Activated CD4-positive, CD25-positive, alpha-beta regulatory T cell (primary cell): ENCODE results near the gene RANBP2.

Experiments
- DNase-seq, 4 experiments: peaks; one replicate each; lab custom pipeline; 2025; lab: John Stamatoyannopoulos, UW

Gene RANBP2

DNA sequence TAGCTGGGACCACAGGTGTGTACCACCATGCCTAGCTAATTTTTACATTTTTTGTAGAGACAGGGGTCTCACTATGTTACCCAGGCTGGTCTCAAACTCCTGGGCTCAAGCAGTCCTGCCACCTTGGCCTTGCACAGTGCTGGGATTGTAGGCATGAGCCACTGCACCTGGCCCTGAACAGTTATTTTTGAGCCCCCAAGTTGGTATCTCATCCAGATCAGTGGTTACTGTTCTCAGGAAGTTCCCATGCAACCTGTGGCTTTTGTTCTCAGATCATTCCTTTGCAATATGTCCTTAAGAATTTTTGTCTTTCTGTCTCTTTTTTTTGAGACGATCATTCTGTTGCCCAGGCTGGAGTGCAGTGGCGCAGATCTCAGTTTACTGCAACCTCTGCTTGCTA is 59.6 kb downstream of the RANBP2 start:
- DNase-seq = no peak

DNA sequence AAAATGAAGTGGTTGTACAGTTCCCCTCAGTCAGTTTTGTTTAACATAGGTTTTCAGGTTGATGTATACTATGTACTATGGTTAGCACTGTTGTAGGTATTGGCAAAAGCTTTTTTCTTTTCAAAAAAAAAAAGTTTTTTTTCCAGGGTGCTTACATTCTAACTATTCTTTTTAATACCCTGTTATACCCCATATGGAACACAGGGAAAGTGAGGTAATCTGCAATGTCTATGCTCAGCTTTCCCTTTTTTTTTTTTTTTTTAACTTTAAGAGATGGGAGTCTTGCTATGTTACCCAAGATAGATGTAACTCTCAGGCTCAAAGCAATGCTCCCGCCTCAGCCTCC is 66.7 kb downstream of the RANBP2 start:
- no peak for DNase-seq

DNA sequence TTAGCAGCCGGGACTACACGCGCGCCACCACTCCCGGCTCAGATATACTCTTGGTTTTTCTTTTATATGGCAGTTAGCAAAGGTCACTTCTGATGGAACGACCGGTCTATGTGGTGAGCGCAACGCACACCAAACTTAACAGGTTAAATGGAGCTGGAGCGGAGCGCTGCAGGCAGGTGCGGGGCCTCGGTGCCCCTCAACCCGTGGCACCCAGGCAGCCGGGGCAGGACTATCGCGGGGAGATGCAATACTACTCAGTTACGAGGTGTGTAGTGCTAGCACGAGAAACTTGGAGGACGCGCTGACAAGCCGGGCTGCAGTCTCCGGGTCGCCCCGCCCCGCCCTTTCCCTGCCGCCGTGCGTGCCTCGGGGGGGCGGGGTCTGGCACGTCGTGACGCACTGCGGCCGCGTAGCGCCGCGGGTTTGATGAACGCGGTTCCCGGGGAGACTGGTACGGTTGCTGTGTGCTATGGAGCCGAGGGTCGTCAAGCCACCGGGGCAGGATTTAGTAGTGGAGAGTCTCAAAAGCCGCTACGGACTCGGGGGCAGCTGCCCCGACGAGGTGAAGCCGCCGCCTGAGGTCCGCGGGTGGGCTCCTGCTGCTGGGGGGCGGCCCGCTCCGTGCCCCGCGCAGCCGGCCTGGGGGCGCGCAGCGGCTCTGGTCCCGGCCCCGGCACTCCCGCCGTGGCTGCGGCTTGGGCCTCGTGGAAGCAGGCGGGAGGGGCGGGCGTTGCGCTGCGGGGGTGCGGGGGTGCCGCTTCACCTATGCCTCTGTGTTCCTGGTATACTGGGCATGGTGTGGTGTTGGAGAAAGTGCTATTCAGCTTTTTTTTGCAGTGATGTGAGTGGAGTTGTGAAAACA is 67.3 kb downstream of the RANBP2 start, which contains the start of gene CCDC138:
TSS of gene CCDC138 (plus strand) at position 418 of the 862 bp plus-strand sequence. CDS start at position 470, 52 bp downstream.
- peak; percentile 78 to 87 (median 82) for DNase-seq

DNA sequence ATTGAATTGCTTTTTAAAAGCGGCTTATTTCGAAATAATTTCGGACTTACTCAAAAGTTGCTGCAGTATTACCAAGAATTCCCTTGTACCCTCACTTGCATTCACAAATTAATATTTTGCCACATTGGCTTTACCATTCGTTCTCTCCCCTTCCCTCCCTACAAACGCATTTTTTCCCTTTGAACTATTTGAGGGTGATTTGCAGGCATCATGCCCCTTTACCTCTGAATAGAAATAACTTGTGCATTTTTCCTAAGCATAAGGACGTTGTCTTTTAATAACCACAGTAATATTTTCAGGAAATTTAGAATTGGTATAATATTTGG is 67.9 kb downstream of the RANBP2 start:
- no peak for DNase-seq

DNA sequence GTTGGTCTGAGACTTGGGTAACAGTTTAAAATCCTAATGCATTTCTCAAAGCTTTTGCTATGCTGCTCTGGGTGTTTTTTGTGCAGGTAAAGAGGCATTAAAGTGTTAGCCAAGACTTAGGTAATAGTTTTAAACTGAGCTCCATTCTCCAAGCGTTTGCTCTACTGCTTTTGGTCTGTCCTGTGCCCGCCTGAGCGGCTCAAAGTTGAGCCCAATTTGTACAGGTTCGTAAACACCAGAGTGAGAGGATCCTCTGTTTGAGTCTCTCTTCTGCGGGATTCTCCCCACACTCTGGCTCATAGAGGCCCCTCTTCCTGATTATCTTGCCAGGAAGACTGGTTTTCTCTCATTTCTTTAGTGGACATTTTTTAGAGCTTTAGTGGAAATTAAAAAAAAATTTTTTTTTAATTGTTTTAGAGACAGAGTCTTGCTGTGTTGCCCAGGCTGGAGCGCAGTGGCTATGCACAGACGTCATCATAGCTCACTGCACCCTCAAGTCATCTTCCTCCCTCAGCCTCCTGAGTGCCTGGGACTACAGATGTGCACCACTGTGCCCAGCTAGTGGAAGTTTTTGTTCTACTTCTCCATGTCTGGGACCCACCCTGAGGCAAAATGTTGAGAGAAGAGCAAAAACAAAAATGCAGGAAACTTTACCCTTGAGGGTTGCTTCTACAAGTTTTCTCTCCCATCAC is 83.9 kb downstream of the RANBP2 start:
- DNase-seq = no peak

DNA sequence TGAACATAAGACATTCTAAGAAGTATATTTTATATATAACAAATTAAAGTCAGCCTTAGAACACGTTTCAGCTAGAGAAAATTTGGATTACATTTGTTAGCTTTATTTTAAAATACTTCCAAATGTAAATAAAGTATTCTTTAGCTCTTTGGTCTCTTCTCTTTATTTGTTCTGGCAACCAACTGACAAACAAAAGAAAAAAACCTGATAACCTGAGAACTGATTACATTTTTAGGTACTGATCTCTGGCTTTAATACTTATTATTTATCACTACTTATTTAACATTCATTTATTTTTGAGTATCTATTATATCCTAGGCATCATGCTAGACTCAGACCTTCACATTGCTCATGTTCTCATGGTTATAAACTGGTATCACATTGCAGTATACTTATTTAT is 85.8 kb downstream of the RANBP2 start:
- DNase-seq = no peak

DNA sequence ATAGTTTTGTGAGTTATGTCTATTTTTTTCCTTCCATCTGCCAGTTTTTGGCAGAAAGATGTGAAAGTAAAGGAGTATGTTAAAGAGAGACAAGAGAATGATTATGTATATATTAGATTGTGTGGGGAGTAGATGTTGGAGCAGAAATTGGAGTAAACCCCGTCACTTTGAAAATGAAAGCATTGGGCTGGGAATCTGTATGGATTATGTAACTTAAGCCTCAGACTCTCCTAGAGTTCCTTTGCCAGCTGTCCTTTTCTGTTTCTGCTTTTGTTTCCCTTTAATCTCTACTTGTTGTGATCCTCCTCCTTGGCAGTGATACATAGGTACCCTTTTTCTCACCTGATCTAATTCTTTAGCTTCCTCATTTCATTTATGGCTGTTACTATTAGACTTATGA is 86.5 kb downstream of the RANBP2 start:
- no peak for DNase-seq

DNA sequence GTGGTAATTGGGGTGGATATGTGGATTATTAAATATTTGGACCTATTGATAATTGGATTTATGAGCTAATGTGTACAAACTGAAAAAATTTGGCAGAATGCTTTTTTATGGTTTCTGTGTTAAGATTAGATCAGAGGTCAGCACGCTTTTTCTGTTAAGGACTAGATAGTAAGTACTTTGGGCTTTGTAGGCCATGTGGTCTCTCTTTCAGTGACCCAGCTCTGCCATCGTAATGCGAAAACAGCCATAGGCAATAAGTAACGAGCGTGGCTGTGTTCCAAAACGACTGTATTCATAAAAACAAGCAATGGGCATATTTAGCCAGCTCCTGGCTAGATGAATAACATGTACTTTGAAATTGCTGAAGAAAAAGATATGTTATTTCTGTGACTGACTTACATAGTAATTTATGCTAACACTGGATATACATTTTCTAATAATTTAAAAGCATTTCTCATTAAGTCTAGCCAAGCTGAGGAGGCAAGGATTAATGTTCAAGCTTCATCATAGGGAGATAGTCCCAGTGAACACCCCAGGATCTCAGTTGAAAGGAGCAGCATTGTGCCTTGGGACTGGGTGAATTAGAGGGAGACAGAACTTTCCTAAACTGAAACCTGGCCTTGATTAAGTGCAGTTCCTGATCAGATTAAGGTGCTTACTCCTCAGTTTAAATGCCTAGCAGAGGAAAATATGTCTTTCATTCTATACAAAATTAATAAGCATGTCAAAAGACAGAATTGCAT is 87.3 kb downstream of the RANBP2 start:
- no peak for DNase-seq

DNA sequence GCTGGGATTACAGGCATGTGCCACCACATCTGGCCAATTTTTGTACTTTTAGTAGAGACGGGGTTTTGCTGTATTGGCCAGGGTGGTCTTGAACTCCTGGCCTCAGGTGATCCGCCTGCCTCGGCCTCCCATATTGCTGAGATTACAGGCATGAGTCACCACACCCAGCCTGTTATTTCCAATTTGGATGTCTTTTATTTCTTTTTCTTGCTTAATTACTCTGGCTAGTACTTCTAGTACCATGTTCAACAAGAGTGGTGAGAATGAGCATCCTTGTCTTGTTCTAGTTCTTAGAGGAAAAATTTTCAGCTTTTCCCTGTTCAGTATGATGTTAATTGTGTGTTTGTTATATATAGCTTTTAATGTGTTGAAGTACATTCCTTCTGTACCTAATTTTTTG is 90.7 kb downstream of the RANBP2 start:
- DNase-seq = no peak

DNA sequence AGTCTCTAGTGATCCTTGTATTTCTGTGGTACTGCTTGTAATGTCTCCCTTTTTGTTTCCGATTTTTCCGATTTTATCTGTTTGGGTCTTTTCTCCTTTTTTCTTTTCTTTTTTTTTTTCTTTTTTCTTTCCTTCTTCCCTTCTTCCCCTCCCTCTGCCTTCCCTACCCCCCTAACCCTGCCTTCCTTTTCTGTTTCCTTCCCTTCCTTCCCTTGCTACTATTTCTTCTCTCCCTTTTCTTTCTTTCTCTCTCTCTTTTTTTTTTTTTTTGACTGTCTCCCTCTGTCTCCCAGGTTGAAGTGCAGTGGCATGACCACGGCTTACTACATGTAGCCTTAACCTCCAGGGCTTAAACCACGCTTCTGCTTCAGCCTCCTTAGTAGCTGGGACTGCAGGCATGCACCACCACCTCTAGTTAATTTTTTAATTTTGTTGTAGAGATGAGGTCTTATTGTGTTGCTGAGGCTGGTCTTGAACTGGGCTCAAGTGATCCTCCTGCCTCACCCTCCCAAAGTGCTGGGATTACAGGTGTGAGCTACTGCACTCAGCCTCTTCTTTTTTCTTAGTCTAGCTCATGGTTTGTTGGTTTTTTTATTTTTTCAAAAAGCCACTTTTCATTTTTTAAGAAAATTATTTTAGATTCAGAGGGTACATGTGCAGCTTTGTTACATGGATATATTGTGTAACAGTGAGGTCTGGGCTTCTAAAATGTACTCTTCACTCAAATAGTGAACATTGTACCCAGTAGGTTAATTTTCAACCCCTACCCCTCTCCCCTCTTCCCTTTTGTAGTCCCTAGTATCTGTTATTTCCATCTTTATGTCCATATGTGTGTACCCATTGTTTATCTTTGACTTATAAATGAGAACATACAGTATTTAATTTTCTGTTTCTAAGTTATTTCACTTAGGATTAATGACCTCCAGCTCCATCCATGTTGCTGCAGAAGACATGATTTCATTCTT is 92.0 kb downstream of the RANBP2 start:
- no peak for DNase-seq

DNA sequence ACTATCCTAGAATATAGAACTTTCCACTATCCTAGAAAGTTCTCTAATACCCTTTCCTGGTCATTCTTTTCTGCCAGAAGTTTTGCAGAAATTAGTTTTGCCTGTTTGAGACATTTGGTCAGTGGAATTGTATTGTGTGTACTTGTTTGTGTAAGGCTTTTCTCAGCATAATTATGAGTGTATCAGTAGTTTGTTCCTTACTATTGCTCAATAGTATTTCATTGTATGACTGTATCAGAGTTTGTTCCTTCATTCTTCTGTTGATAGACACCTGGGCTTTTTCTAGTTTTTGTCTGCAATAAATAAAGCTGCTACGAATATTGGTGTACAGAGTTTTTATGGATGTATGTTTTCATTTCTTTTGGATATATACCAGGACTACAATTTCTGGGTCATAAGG is 94.5 kb downstream of the RANBP2 start:
- no peak for DNase-seq

DNA sequence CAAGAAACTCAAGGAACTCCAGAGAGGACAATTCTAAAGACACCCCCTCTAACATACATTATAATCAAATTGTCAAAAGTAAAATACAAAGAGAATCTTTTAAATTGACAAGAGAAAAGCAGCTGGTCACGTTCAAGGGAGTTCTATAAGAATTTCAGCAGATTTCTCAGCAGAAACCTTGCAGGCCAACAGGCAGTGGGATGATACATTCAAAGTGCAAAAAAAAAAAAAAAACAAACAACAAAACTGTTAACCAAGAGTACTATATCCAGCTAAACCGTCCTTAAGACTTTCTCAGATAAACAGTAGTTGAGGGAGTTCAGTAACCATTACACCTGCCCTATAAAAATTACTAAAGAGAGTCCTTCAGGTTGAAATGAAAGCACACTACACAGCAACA is 101.2 kb downstream of the RANBP2 start:
- no peak for DNase-seq

DNA sequence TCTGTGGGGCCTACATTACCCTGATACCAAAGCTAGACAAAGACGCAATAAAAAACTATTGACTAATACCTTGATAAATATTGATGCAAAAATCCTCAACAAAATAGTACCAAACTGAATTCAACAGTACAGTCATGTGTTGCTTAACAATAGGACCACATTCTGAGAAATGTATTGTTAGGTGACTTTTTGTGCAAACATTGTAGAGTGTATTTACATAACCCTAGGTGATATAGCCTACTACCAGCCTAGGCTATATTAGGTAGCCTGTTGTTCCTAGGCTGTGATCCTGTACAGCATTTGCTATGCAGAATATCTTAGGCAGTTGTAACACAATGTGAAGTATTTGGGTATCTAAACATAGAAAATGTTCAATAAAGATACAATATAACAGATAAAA is 104.0 kb downstream of the RANBP2 start:
- DNase-seq = no peak

DNA sequence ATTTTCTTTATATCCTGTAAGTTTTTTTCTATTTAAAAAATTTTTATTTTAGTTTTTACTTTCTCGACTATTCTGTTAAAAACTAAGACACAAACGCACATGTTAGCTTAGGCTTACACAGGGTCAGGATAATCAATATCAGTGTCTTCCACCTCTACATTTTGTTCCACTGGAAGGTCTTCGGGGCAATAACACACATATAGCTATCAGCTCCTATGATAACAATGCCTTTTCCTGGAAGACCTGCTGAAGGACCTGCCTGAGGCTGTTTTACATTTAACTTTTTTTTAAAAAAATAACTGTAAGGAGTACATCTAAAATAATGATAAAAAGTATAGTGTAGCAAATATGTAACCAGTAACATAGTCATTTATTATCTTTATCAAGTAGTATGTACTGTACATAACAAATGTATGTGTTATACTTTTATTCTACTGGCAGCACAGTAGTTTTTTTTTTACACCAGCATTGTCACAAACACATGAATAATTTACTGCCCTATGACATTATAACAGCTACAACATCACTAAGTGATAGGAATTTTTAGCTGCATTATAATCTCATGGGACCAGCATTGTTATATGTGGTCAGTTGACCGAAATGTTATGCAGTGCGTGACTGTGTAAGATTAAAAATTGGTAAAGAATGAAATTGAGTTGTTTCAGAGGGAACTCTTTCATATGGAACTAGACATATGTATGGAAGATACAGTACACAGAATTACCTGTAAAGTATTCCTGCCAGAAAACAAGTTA is 105.2 kb downstream of the RANBP2 start:
- DNase-seq = no peak

DNA sequence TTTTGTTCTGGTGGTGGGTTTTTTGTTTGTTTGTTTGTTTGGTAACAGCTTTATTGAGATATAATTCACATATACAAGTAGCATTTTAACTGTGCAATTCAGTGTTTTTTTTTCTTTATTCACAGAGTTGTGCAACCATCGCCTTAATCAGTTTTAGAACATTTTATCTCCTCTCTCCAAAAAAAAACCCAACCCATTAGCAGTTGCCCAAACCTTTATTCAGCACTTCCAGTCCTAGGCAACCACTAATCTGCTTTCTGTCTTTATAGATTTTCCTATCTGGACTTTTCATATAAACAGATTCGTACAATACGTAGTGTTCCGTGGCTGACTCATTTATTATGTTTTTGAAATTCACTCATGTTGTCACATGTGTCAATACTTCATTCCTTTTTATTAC is 106.0 kb downstream of the RANBP2 start:
- no peak for DNase-seq

DNA sequence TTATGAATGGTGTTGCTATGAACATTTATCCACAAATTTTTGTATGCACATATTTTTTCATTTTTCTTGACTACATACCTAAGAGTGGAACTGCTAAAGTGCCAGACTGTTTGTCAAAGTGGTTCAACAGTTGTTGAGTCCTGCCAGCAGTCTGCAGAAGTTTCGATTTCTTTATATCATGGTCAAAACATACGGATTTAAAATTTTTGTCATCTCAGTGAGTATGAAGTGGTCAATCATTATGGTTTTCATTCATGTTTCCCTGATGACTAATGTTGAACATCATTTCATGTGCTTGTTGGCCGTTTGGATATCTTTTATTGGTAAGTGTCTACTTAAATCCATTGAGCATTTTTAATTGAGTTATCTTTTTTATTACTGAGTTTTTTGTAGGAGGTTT is 106.5 kb downstream of the RANBP2 start:
- no peak for DNase-seq

DNA sequence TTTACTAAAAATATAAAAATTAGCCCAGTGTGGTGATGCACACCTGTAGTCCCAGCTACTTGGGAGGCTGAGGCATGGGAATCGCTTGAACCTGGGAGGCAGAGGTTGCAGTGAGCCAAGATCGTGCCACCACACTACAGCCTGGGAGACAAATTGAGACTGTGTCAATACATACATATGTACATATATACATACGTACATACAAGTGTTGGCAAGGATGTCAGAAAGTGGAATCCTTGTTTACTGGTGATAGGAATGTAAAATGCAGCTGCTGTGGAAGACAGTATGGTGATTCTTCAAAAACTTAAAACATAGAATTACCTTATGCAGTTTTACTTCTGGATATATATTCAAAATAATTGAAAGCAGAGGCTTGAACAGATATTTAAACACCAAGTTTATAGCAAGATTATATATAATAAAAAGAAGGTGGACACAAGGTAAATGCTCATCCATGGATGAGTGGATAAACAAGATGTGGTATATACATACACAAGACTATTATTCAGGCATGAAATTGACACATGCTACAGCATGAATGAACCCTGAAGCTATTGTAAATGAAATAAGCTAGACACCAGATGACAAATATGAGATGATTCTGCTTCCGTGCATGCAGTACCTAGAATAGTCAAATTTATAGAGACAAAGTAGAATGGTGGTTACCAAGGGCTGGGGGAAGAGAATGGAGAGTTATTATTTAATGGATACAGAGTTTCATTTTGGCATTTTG is 110.5 kb downstream of the RANBP2 start:
- DNase-seq = no peak

DNA sequence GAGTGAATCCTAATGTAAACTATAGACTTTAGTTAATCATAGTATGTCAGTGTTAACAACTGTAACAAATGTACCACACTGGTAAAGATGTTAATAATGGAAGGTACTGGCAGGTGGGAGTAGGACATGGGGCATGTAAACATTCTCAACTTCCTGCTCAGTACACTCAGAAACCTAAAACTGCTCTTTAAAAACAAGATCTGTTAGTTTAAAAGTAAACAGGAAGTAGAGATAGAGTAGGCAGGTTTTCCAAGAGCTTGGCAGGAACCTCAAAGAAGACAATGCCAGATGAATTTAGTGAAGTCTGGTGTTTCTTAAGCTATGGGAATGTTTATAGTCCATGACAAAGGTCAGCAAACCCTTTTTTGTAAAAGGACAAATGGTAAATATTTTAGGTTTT is 113.9 kb downstream of the RANBP2 start:
- DNase-seq = no peak

DNA sequence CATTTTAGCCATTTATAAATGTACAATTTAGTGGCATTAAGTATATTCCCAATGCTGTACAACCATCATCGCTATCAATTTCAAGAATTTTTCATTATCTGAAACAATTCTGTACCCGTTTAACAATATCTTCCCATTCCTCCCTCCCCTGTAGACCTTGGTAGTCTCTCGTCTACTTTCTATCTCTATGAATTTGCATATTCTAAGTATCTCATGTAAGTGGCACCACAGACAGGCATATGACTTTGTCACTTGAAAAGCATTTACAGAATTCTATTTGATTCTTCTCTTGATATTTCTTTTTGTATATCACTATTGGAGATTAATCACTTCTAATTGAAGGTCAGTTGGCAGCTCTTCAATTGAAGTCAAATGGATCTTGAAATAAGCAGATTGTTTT is 115.3 kb downstream of the RANBP2 start:
- no peak for DNase-seq

DNA sequence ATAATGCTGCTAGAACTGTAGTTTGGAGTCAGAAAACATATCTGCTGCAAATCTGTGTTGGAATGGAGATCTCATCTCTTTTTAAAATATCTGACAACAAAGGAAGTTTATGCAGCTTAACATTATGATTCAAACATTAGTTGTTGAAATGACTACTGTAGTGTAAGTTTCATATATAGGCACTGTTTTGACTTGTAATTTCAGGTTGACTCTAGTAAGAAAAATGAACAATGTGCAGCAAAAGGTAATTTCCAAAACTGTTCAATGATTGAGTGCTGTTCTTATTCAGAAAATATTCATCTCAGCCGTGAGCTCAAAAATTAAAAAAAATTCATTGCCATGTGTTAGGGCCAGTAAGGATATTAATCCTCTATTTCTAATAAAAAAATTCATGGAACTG is 115.8 kb downstream of the RANBP2 start:
- no peak for DNase-seq
